Skeletal muscle cell (primary cell): Measurements from ENCODE around the gene ZFHX2.
"Not testable (repeated sequence)": the region's sequence is repeated elsewhere in the genome, so short reads cannot be mapped to it uniquely, and the experiment has no call there.

Source experiments
- DNase-seq: peaks from one replicate; pipeline ENCODE4 v3.0.0-alpha.2; 2010; ENCODE audit warnings: low read depth
- H3K4me3 ChIP-seq: 2 replicates; pipeline ENCODE4 v1.5.1; 2011; ENCODE audit warnings: low read depth, mild to moderate bottlenecking, control low read depth, low read length, moderate library complexity

ZFHX2 gene

DNA sequence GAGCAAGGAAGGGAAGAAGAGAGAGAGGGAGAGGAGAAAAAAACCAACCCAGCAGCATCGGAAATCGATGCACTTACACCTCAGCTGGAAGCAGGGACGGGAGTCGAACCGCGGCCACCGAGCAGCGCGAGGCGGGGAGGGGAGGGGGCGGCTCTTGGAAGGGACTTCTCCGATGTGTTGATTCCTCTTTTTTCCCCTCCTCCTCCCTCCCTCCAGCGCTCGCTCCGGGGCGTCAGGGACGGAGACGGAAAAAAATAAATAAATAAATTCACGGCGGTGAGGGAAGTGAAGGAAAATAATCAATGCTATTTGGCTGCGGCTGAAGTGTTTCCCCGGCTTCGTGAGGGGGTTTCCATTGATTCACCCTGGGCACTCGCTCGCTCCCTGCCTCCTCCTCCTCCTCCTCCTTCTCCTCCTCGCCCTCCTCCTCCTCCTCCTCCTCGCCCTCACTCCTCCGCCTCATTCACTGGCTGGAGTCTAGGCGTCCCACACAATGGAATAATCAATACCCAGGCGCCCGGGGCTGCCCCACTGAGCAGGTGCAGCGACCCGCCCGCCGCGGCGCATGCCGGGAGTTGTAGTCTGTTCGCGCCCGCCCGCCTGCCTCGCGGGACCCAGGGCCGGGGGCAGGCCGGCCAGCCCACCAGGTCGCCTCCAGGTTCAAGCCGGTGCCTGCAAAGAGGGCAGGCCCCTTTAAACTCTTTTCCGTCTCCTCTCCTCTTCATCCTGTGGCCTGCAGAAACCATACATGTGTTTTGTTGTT is at the start of gene ZFHX2:
ZFHX2 (minus strand) TSS at position 500 of the 763 bp plus-strand sequence. CDS start 16,440 bp downstream, outside the sequence.
- peak within 1 kb of the TSS; percentile 58 for H3K4me3 ChIP-seq
- no peak for DNase-seq

- no peak overlapping the region for H3K4me3 ChIP-seq
- no peak for DNase-seq
Measured at GRCh38 chr14:23600806-23601205, 49.2 kb upstream of the ZFHX2 start.

DNA sequence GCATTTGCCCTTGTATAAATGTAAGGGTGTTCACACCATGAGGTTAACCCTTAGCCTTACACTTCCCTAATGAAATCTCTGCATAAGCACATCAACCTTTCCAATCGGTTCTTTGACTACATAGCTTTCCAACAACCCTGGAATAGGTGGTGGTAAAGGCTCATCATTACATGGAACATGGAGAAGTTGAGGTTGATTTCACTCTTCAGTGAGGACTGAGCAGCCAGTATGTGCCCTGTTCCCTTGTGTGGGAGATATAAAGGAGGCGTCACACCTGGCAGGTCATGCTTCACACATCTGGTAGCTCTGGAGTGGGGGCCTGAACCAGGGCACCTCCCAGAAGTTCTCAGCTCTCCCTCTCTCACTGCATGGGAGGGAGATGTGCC is 48.8 kb upstream of the ZFHX2 start:
- H3K4me3 ChIP-seq = no peak overlapping the region
- DNase-seq = no peak

DNA sequence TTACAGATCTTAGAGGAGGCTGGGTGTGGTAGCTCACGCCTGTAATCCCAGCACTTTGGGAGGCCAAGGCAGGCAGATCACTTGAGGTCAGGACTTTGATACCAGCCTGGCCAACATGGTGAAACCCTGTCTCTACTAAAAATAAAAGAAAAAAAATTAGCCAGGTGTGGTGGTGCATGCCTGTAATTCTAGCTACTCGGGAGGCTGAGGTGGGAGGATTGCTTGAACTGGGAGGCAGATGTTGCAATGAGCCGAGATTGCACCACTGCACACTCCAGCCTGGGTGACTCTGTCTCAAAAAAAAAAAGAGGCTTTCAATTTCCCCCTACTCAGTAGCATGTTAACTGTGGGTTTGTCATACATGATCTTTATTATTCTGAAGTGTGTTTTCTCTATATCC is 42.6 kb upstream of the ZFHX2 start:
- H3K4me3 ChIP-seq, DNase-seq: not testable (repeated sequence)

GRCh38 chr14:23590198-23590597 is 38.6 kb upstream of the ZFHX2 start:
- no peak for DNase-seq
- H3K4me3 ChIP-seq = no peak overlapping the region

DNA sequence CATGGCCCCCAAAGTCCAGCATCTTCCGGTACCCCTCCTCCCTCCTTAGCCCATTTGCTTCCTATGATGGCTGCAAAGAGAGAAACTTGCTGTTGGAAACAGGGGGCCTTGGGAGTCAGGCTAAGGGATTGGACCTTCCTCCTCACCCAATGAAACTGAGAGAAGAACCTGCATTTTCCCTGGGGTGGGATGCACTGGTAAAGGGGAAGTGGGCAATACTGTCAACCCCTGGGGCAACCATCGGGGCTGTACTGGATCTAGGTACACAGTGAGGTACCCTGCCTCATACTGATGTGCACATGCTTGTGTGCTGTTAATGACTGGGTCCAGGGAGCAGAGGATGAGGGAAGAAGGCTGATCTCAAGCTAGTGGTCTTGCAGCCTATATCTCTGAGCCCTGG is 38.0 kb upstream of the ZFHX2 start:
- DNase-seq = no peak
- H3K4me3 ChIP-seq = no peak overlapping the region

GRCh38 chr14:23588884-23589598 is 37.5 kb upstream of the ZFHX2 start:
- no peak overlapping the region for H3K4me3 ChIP-seq
- peak; percentile 64 for DNase-seq

DNA sequence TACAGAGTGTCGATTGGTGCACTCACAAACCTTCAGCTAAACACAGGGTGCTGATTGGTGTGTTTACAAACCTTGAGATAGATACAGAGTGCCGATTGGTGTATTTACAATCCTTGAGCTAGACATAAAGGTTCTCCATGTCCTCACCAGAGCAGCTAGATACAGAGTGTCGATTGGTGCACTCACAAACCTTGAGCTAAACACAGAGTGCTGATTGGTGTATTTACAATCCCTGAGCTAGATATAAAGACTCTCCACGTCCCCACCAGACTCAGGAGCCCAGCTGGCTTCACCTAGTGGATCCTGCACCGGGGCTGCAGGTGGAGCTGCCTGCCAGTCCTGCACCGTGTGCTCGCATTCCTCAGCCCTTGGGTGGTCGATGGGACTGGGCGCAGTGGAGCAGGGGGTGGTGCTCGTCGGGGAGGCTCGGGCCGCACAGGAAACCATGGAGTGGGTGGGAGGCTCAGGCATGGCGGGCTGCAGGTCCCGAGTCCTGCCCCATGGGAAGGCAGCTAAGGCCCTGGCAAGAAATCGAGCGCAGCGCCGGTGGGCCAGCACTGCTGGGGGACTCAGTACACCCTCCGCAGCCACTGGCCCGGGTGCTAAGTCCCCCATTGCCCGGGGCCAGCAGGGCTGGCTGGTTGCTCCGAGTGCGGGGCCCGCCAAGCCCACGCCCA is 33.1 kb upstream of the ZFHX2 start:
- not testable (repeated sequence) for DNase-seq, H3K4me3 ChIP-seq

- not testable (repeated sequence) for DNase-seq, H3K4me3 ChIP-seq
Measured at GRCh38 chr14:23583761-23584526, 32.4 kb upstream of the ZFHX2 start.

- no peak overlapping the region for H3K4me3 ChIP-seq
- DNase-seq = no peak
Measured at GRCh38 chr14:23582906-23583760, 31.6 kb upstream of the ZFHX2 start.

DNA sequence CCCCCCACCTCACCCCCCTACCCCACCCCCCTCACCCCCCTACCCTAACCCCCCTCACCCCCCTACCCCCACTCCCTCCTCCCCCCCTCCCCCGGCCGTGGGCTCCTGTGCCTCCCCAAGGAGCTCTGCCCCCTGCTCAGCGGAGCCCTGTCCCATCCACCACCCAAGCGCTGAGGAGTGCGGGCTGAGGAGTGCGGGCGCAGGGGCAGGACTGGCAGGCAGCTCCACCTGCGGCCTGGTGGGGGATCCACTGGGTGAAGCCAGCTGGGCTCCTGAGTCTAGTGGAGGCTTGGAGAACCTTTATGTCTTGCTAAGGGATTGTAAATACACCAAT is 29.4 kb upstream of the ZFHX2 start:
- no peak overlapping the region for H3K4me3 ChIP-seq
- DNase-seq = no peak

DNA sequence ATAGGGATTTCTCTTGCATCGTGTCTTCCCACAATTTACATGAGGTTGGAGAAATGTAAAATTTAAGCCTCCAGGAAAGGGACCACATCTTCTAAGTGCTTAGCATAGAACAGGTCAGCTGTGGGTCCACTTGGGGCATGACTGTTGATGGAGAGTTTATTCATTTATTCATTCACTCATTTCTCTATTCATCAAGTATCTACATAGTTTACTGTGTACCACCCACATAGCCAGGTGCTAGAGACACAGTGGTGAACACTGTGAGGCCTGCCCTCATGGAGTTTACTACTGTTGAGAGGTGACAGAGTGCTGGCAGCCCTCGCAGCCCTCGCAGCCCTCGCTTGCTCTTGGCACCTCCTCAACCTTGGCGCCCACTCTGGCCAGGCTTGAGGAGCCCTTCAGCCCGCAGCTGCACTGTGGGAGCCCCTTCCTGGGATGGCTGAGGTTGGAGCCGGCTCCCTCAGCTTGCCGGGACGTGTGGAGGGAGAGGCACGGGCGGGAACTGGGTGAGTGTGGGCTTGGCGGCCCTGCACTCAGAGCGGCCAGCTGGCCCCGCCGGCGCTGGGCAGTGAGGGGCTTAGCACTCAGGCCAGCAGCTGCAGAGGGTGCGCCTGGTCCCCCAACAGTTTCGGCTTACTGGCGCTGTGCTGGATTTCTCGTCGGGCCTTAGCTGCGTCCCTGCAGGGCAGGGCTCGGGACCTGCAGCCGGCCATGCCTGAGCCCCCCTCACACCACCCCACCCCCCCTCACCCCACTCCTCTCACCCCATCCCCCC is 28.8 kb upstream of the ZFHX2 start:
- no peak for DNase-seq
- H3K4me3 ChIP-seq = no peak overlapping the region

DNA sequence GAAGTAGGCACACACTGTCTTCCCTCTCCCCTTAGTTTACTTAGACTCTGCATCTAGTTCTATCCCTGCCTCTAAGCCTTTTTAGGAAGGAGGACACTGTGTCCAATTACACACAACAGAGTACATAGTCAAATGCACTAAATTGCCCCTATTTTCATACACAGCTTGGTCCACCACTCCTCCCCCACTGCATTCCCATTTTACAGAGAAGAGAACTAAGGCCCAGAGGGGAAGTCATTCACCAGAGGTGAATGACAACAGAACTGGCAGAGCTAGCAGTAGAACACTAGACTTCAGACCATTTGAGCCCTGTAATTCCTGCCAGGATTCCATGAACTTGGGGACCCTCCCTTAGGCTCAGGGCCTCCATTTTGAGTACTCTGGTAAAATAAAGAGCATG is 28.2 kb upstream of the ZFHX2 start:
- no peak for DNase-seq
- H3K4me3 ChIP-seq = no peak overlapping the region

DNA sequence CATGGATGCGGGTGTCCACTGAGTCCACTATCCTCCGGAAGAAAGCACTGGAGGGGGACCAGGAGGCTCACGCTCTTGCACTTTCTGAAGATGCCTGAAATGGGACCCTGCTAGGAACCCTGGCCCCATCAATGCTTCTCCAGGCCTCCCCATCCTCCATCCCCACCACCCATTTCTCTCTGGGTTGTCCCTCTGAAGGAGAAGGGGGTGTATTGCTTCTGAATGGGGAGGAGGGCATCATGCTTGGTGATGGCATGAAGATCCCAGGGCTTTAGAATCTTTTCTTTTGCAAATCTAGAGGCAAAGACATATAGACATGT is 27.7 kb upstream of the ZFHX2 start:
- DNase-seq = no peak
- H3K4me3 ChIP-seq = no peak overlapping the region

DNA sequence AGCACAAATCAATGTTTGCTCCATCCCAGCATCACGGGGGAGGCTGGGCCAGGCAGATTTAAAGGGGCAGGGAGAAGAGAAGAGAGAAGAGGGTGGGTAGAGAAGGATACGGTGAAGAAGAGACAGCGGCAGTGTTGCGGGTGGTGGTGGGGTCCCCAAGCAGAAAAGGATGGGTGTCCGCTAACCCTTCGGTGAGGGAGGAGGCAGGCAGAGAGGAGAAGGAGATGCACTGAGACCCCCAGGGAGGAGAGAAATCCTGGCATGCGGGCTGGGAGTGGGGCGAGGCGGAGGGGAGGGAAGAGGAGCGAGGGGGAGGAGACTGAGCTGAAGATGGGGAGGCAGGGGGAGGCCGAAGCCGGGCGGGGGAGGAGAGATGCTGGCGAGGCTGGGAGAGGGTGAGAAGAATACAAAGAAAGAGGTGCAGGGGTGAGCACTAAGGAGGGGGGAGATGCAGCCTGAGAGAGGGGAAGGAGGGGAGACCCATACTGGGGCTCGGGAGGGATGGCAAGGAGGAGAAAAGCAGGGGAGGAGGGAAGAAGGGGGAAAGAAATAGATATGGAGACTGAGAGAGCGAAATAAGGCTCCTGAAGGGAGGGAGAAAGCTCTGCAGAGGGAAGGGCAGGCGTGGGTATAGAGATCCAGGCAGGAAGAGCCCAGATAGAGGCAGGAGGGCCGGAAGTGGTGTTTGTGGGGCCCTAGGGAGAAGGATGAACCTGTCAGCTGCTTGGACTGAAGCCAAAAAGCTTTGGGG is 27.2 kb upstream of the ZFHX2 start, which contains the start of gene JPH4:
JPH4 (minus strand) TSS at position 231 of the 751 bp plus-strand sequence. CDS start 1,337 bp downstream, outside the sequence.
- no peak for DNase-seq
- no peak within 1 kb of the TSS for H3K4me3 ChIP-seq

GRCh38 chr14:23577710-23578392 is 26.3 kb upstream of the ZFHX2 start:
- H3K4me3 ChIP-seq = no peak overlapping the region
- DNase-seq = no peak
